Right ventricle myocardium superior (tissue), 1 donor: ENCODE results near the gene RUNX3. TPM values are rescaled to one million over a fixed set of nuclear protein-coding genes. Genes with fewer than 3 reads are reported as not detected.
"Not testable (repeated sequence)": the region's sequence is repeated elsewhere in the genome, so short reads cannot be mapped to it uniquely, and the experiment has no call there.

Source experiments
- ATAC-seq: fragments of 200-7000 bp; cut with Tn5 transposase; one replicate; pipeline ENCODE4 v1.9.1; 2020; ENCODE audit warnings: mild to moderate bottlenecking; ENCODE audit not compliant: poor library complexity
- DNase-seq: peaks from one replicate; pipeline ENCODE4 v3.0.0-alpha.2; 2020
- intact Hi-C: fragments of 100-400 bp; cut with DNase I; formaldehyde crosslinking; loops from one replicate; pipeline ENCODE4 v1.11.2; 2022
- total RNA-seq: library from RNA; stranded (reverse); fragmentation: NEBNext Ultra II Directional; extraction: Animal tissue kit (Norgen Biotek cat#: 25700); gene quantifications from one replicate; pipeline ENCODE4 v1.2.1, GENCODE V29; 2021
- donor health status: DM: no; HTN: yes; CAD: no; lungs with severe emphysema.

RUNX3 gene
- total RNA-seq, 1 donor from 2014 or later: 1.0 TPM

DNA sequence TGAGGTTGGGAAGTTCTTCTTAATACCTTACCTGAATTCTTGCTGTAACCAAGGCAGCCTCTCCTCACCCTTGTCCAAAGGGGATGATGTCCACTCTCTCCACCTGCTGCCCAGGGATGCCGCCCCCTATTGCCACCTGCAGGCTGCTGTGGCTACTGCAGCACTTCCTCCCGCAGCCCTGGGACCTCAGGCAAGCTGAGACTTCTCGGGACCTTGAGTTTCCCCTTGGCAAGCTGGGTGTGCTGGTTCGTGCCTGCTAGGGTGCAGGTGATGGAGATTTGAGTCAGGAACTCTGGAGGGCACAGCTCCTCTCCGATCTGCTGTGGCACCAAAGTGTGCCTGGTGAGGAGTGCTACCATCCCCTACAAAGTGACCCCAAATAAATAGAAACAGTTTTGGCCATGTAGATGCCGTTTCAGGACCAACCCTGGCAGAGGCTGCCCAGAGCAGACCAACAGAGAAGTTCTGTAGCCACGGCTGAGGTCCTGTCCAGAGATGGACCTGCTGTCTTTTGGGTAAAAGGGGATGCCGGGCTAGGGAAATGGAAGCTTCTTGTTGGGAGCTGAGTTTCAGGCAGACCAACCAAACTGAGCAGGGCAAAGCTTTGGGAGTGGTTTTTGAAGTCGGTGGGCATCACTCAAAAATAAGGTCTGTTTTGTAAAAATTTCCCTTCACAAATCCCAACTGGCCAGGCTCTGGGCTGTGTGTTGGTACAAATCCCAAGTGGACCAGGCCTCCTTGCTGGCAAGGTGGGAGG is 31.7 kb downstream of the RUNX3 start:
- DNase-seq (no peak), ATAC-seq (peak; percentile 73)
- intact Hi-C loops: no loop called here

DNA sequence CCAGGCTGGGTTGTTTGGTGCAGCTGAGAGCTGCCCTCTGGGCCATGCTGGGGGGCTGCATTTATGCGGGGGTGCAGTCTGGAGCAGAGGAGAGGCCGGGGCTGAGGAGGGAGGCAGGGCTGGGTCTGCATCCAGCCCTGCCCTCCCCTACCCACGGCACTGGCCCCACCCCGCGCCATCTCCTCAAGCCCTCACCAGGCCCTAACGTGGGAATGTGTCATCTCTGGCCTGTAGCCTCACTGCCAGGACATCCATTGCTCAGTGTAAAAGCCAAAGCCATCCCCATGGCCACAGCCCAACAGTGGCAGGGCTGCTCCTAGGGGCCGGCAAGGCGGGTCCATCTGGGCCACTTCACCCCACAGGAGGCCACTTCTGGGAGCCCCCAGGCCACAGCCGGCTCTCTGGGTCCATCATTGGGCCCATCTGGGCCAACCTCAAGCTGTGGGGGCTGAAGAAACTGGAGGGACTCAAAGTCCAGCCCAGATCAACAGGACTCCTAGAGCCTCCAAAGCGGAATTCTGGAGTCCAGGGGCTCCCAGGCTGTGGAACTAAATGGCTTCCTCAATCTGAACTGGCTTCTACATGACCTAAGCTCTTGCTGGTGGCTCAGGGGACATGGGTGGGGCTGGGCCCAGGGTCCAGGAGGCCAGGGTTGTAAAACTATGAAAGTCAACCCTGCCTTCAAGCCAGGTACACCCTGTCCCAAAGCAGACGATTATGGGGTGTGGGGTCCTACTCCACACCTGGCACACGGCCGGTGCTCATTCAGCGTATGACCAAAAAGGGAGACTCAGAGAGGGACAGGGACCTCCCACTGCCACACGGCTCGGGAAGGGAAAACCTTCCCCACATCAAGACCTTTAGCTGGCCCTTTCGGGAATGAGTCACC is 32.6 kb downstream of the RUNX3 start:
- ATAC-seq (no peak), DNase-seq (no peak)
- intact Hi-C loops: no loop called here

DNA sequence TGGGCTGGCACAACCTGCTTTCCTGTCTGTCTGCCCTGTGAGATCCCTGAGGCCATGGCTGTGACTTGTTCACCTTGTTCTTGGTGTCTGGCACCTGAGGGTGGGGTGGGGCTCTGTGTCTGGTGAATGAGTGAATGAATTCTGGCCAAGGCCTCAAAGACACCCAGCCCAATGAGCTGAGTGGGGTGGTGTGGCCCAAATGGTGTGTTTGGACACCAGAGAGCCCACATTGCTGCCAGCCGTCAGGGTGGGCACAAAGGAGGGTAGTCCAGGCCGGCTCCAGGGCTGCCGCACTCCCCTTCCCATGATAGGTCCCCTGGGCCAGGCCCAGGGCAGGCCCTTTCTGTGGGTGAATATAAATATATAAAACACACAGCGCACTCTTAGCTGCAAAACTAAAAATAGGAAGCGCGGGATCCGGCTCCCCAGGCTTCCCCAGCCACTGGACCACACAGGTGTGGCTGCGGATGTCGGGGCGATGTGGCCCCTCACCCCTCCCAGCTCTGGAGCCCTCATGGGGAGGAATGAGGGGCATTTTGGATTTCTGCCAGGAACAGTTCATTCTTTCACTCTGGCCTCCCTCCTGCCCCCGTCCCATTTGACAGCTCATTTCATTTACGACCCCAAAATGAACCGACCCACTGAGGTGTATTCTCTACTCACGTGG is 33.3 kb downstream of the RUNX3 start:
- intact Hi-C loops: no loop called here
- ATAC-seq (no peak), DNase-seq (no peak)

DNA sequence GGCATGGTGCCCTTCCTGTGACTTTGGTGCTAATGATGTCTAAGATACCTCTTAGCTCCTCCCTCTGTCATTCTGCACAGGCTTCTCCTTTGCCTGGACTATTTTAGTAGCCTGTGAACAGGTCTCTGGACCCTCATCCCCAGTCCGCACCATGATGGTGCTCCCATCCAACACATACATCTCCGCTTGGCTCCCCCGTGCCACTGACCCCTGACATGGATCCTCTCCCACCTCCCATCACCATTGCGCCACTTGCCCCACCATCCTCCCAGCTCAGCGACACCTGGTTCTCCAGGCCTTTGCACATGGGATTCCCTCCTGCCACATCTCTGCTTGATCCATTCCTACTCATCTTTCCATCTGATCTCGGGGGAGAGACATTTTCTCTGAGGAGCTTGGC is 33.9 kb downstream of the RUNX3 start:
- ATAC-seq (no peak), DNase-seq (no peak)
- intact Hi-C loops: no loop called here

DNA sequence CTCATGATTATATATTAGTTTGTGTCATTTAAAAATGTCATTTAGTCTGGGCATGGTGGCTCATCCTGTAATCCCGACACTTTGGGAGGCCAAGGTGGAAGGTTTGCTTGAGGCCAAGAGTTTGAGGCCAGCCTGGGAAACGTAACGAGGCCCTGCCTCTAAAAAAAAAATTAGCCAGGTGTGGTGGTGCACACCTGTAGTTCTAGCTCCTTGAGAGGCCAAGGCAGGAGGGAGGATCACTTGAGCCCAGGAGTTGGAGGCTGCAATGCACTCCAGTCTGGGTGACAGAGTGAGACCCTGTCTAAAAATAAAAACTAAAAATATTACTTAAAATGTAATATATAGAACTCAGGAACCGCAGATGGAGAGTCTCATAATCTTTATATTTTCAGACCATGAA is 34.6 kb downstream of the RUNX3 start:
- ATAC-seq (no peak), DNase-seq (no peak)
- intact Hi-C loops: no loop called here

DNA sequence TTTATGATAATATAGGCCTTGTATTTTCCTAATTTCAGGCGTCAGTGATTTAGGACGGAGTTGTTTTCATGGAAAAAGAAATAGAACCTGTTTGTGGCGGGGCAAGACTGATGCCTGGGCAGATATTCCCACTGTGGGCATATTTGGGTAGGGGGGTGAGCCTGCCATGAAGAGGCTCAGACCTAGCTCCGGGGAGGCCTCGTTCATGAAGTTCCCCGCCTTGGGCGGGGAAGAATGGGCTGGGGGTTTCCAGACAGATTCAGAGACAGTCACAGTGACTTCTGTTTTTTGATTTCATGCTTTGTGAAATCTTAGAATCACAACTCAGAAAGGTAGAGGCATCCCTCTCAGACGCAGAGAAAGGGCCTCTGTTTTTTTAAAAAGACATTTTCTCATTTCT is 36.1 kb downstream of the RUNX3 start:
- DNase-seq: no peak
- ATAC-seq: no peak
- intact Hi-C loops: no loop called here

DNA sequence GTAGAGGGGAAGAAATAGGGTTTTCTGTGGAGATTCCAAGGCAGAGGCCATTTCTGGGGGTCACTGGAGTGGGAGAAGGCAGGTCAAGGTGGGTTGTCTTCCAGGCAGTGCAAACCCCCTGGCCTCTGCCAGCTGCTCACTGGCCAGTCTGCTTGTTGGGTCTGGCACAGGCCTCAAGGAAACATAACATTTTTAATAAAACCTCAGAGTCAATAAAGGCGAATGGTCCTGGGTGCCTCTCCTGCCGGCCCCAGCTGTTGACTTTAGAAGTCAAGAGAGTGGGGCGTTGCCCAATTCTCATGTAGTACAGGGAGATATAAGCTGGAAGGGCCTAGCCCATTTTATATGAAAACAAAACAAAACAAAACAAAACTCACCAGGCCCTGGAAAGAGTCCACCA is 36.6 kb downstream of the RUNX3 start:
- ATAC-seq (no peak), DNase-seq (no peak)
- intact Hi-C loops: no loop called here

DNA sequence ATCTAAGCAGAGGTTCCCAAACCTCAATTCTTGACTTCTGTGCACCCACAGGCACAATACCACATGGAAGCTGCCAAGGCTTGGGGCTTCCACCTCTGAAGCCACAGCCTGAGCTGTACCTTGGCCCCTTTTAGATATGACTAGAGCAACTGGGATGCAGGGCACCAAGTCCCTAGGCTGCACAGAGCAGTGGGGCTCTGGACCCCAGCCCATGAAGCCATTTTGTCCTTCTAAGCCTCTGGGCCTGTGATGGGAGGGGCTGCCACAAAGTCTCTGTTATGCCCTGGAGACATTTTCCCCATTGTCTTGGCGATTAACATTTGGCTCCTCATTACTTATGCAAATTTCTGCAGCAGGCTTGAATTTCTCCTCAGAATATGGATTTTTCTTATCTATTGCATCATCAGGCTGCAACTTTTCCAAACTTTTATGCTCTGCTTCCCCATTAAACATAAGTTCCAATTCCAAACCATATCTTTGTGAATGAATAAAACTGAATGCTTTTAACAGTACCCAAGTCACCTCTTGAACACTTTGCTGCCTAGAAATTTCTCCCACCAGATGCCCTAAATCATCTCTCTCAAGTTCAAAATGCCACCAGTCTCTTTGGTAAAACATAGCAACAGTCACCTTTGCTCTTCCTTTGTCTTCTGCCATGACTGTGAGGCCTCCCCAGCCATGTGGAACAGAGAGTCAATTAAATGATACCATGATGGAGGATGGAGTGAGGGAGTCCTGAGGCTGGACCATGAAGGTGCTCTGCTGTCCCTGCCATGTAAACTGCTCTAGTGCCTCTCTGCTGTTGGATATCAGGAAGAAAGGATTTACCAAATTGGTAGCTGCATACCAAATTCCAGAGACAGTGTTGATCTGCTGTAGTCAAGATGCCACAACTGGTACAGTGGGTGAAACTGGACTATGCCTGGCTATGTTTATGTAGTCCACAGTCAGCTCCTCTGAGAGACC is 37.6 kb downstream of the RUNX3 start:
- DNase-seq (no peak), ATAC-seq (no peak)
- intact Hi-C loops: no loop called here

DNA sequence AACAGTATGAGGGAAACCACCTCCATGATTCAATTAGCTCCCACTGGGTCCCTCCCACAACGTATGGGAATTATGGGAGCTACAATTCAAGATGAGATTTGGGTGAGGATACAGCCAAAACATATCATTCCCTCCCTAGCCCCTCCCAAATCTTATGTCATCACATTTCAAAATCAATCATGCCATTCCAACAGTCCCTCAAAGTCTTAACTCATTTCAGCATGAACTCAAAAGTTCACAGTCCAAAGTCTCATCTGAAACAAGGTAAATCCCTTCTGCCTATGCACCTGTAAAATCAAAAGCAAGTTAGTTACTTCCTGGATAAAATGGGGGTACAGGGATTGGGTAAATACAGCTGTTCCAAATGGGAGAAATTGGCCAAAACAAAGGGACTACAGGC is 38.7 kb downstream of the RUNX3 start:
- intact Hi-C loops, ATAC-seq: not testable (repeated sequence)

DNA sequence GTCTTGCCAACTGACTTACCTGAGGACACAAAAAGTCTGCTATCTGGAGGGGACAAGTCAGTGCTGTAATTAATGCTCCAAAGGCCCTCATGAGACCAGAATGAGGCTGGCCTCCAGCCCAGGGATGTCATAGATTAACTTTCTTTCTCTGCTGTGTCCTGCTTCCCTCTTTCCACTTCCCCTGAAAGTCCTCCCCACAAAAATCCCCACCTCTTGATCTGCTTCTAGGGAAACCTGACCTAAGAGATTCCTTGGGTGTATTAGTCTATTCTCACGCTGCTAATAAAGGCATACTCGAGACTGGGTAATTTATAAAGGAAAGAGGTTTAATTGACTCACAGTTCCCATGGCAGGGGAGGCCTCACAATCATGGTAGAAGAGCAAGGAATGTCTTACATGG is 39.2 kb downstream of the RUNX3 start:
- intact Hi-C loops: no loop called here
- ATAC-seq (no peak), DNase-seq (no peak)

More for the DNA sequence above, 38.7 kb downstream of the RUNX3 start:
- DNase-seq: not testable (repeated sequence)

DNA sequence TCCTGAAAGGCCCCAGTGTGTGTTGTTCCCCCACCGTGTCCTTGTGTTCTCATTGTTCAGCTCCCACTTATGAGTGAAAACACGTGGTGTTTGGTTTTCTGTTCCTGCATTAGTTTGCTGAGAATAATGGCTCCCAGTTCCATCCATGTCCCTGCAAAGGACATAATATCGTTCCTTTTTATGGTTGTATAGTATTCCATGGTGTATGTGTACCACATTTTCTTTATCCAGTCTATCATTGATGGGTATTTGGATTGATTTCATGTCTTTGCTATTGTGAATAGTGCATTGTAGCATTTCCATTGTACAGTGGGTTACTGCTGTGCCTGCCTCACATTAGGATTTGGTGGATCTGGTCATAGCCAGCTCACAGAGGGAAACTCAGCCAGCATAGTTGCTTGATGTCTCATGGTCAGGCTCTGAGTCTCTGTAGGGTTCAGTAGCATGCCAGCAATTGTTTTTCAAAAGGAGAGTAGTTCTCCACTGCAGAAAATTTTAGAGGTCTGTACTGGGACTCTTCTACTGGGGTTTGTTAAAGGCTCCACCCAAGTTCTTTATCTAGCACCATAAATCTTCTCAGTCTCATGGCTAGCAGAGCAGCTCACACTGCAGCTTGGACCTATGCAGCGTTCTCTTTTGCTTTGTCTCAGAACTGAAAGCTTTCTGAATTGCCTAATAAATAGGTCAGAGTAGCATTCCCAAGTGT is 41.0 kb downstream of the RUNX3 start:
- intact Hi-C loops: no loop called here
- ATAC-seq: no peak
- DNase-seq: no peak

DNA sequence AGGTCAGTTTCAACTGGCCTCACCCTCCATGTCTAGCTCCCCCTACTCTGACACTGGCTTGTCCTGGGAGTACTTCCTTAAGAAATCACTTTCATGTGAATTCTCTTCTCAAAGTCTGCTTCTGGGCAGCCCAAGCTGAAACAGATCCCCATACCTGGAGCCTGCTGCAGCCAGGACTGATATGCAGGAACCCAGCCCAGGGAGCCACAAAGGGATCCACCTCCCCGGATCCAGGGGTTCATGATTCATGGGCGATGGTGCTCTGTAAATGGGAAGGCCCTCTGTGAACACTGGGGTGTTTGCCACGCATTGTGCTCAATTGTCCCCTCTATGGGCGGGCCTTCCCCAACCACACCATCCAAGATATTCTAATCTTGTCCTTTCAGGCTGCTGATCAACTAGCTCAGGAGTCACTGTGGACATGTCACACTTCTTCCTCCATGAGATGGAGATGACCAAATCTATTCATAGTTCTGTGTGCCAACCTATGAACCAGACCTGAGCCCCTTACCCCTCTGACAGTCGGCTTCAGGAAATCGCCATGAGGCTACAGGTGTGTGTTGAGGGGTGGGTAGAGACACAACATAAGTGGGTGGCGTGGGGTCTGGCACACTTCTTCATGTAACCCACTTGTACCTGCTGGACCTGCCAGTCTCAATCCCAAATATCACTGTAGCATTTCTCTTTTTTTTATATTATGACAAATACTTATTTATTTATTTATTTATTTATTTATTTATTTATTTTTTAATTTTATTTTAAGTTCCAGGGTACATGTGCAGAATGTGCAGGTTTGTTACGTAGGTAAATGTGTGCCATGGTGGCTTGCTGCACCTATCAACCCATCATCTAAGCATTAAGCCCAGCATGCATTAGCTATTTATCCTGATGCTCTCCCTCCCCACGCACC is 41.8 kb downstream of the RUNX3 start:
- ATAC-seq (no peak), DNase-seq (no peak)
- intact Hi-C loops: no loop called here

DNA sequence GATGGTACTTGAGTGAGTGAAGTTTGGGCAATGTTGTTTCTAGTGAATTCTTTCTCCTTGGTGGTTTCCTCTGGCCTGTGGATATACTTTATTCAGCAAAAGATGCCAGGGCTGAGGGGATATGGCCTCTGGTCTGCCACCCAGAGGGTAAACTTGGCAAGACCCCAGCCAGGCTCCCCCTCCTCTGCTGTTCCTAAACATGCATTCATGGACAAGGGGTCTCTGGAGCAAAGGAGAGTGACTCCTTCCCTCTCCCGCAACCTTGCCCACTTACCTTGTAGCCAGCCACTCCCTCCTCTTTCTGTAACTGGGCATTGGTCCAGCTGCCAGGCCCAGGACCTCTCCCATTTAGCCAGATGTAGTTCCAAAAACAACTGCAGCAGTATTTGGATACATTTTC is 43.8 kb downstream of the RUNX3 start:
- DNase-seq: no peak
- ATAC-seq: no peak
- intact Hi-C loops: no loop called here

DNA sequence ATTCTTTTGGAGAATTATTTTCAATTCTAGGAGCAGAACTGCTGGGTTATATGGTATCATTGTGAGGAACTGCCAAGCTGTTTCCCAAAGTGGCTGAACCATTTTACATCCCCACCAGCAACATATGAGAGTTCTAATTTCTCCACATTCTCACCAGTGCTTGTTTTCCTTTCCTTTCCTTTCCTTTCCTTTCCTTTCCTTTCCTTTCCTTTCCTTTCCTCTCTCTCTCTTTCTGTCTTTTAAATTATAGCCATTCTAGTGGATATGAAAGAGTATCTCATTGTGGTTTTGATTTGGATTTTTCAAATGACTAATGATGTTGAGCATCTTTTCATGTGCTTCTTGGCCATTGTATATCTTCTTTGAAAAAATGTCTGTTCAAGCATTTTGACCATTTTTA is 45.3 kb downstream of the RUNX3 start:
- ATAC-seq (no peak), DNase-seq (no peak)
- intact Hi-C loops: no loop called here

DNA sequence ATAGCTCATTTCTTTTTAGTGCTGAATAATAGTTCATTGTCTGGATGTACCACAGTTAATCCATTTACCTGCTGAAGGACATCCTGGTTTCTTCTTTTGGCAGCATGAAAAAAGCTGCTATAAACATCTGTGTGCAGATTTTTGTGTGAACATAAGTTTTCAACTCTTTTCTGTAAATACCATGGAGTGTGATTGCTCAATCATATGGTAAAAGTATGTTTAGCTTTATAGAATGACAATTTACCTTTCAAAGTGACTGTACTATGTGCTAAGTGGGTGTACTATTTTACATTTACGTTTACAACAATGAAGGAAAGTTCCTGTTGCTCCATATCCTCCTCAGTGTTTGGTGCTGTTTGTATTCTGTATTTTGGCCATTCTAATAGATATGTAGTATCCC is 49.0 kb downstream of the RUNX3 start:
- no peak for DNase-seq
- intact Hi-C loops: no loop called here
- ATAC-seq: no peak

DNA sequence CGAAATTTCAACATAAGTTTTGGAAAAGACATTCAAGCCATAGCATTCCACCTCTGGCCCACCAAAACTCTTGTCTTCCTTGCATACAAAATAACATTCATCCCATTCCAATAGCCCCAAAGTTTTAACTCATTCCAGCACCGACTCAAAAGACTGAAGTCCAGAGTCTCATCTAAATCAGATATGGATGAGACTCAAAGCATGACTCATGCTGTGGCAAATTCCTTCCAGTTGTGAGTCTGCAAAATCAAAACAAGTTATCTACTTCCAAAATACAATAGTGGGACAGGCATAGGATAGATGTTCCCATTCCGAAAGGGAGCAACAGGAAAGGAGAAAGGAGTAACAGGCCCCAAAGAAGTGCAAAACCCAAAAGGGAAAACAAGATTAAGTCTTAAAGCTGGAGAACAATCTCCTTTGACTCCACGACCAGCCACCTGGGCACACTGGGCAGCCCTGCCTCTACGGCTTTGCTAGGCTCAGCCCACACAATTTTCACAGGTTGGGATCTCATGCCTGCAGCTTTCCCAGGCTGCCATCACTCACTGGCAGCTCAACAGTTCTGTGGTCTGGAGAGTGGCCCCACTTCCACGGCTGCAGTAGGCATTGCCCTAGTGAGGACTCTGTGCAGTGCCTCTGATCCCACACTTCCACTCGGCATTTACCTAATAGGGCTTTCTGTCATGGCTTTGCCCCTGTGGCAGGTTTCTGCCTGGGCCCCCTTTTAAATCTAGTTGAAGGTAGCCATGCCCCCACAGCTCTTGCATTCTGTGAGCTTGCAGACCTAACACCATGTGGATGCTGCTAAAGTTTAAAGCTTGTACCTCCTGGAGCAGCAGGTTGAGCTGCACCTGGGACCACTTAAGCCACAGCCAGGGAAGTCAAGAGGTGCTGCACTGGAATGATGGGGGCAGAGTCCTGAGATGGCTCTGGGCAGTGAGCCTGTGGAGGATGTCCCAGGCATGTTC is 51.0 kb downstream of the RUNX3 start:
- intact Hi-C loops: no loop called here
- ATAC-seq (no peak), DNase-seq (no peak)
